Activated T-helper 17 cell treated with anti-CD3 and anti-CD28 coated beads, Interleukin-2, amount 50 U/mL, for 72 hours (primary cell): ENCODE measurements around the gene REEP1. TPM values are rescaled to one million over a fixed set of nuclear protein-coding genes. Genes with fewer than 3 reads are reported as not detected.
A peak's percentile ranks its signal among the peaks of the same experiment; 100 is the strongest.
"Not testable (repeated sequence)": the region's sequence is repeated elsewhere in the genome, so short reads cannot be mapped to it uniquely, and the experiment has no call there.

Experiments used
- ATAC-seq: fragments of 150-1000 bp; cut with Tn5 transposase; replicated peaks from 2 replicates; pipeline ENCODE4 v1.10.0; 2021; ENCODE audit warnings: mild to moderate bottlenecking, moderate library complexity
- H3K27ac Mint-ChIP-seq: one replicate; pipeline ENCODE4 v1.8.0; 2022; ENCODE audit warnings: mixed read lengths
- H3K27me3 Mint-ChIP-seq: one replicate; pipeline ENCODE4 v1.8.0; 2022; ENCODE audit warnings: mixed read lengths
- H3K36me3 Mint-ChIP-seq: one replicate; pipeline ENCODE4 v1.8.0; 2022; ENCODE audit warnings: low read depth, mild to moderate bottlenecking, mixed read lengths
- H3K4me1 Mint-ChIP-seq: one replicate; pipeline ENCODE4 v1.8.0; 2022; ENCODE audit warnings: mixed read lengths
- H3K4me3 Mint-ChIP-seq: one replicate; pipeline ENCODE4 v1.8.0; 2022; ENCODE audit warnings: mild to moderate bottlenecking, mixed read lengths
- H3K9me3 Mint-ChIP-seq: one replicate; pipeline ENCODE4 v1.8.0; 2022; ENCODE audit warnings: mixed read lengths
- total RNA-seq, 2 donors: library from RNA; stranded (reverse); gene quantifications; one replicate each; pipeline ENCODE4 v1.2.3, GENCODE V29; 2022

Gene REEP1
- total RNA-seq, 2 donors from 2014 or later = 0.11 to 0.26 TPM

GRCh38 chr2:86228574-86228973, 108.9 kb downstream of the REEP1 start:
- not testable (repeated sequence) for H3K27me3 Mint-ChIP-seq, ATAC-seq, H3K4me3 Mint-ChIP-seq, H3K36me3 Mint-ChIP-seq, H3K9me3 Mint-ChIP-seq, H3K27ac Mint-ChIP-seq, H3K4me1 Mint-ChIP-seq

- ATAC-seq = no peak
- no peaks in the 10 kb centered on the region for H3K27me3 Mint-ChIP-seq
Measured at GRCh38 chr2:86227685-86228084, 109.7 kb downstream of the REEP1 start.

GRCh38 chr2:86226636-86227520, 110.5 kb downstream of the REEP1 start:
- Mint-ChIP-seq H3K4me1 (no peaks in the 10 kb centered on the region), H3K27ac (no peak overlapping the region), H3K27me3 (no peaks in the 10 kb centered on the region), H3K4me3 (no peak overlapping the region), H3K36me3 (no peaks in the 10 kb centered on the region), H3K9me3 (no peaks in the 10 kb centered on the region)
- ATAC-seq = no peak

More at GRCh38 chr2:86227685-86228084, 109.7 kb downstream of the REEP1 start:
- no peaks in the 10 kb centered on the region for H3K9me3 Mint-ChIP-seq
- H3K4me1 Mint-ChIP-seq = no peaks in the 10 kb centered on the region
- no peak overlapping the region for H3K4me3 Mint-ChIP-seq
- no peak overlapping the region for H3K27ac Mint-ChIP-seq
- no peaks in the 10 kb centered on the region for H3K36me3 Mint-ChIP-seq

- no peak for ATAC-seq
- H3K27me3 Mint-ChIP-seq = no peaks in the 10 kb centered on the region
Measured at GRCh38 chr2:86226070-86226469, 111.4 kb downstream of the REEP1 start.

GRCh38 chr2:86225581-86225980, 111.8 kb downstream of the REEP1 start:
- ATAC-seq = peak; percentile 87
- Mint-ChIP-seq H3K27me3 (no peaks in the 10 kb centered on the region), H3K4me1 (no peaks in the 10 kb centered on the region), H3K27ac (peak overlapping the region; percentile 84), H3K36me3 (no peaks in the 10 kb centered on the region), H3K9me3 (no peaks in the 10 kb centered on the region), H3K4me3 (peak overlapping the region; percentile 35)

More at GRCh38 chr2:86226070-86226469, 111.4 kb downstream of the REEP1 start:
- H3K9me3 Mint-ChIP-seq = no peaks in the 10 kb centered on the region
- no peaks in the 10 kb centered on the region for H3K4me1 Mint-ChIP-seq
- no peak overlapping the region for H3K27ac Mint-ChIP-seq
- H3K36me3 Mint-ChIP-seq = no peaks in the 10 kb centered on the region
- peak overlapping the region; percentile 35 for H3K4me3 Mint-ChIP-seq

- Mint-ChIP-seq H3K4me1 (no peaks in the 10 kb centered on the region), H3K27ac (peak overlapping the region; percentile 84), H3K27me3 (no peaks in the 10 kb centered on the region), H3K9me3 (no peaks in the 10 kb centered on the region), H3K36me3 (no peaks in the 10 kb centered on the region), H3K4me3 (peak overlapping the region; percentile 35)
- ATAC-seq = no peak
Measured at GRCh38 chr2:86224645-86225355, 112.6 kb downstream of the REEP1 start.

DNA sequence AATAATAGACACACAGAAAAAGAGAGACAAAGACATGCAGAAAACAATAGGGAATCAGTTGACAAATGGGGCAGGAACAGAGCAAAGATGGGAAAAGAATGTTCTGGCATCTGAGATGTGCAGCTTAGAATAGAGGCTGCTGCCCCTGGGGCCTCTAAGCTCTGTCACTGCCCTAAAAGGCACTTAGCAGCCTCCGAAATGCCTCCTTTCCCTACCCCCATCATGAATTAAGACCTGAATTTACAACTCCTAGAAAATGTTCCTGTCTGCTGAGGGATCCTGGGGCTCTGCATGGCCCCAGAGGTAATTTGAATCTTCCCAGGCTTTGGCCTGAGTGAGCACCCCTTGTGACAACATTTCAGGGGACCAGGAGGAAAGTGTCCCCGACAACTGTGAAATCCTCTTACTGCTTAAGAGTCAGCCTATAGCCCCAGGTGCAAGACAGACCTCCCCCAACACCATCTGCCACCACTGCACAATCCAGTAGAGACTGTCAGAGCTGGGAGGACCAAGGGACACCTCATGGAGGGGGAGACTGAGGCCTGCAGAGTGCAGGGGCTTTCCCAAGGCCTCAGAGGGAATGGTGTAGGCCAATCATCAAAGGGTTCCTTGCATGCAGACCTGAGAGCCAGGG, 113.4 kb downstream of the REEP1 start:
- Mint-ChIP-seq H3K27me3 (no peaks in the 10 kb centered on the region), H3K27ac (peak overlapping the region; percentile 44), H3K36me3 (no peaks in the 10 kb centered on the region), H3K4me3 (no peak overlapping the region), H3K4me1 (no peaks in the 10 kb centered on the region), H3K9me3 (no peaks in the 10 kb centered on the region)
- no peak for ATAC-seq

DNA sequence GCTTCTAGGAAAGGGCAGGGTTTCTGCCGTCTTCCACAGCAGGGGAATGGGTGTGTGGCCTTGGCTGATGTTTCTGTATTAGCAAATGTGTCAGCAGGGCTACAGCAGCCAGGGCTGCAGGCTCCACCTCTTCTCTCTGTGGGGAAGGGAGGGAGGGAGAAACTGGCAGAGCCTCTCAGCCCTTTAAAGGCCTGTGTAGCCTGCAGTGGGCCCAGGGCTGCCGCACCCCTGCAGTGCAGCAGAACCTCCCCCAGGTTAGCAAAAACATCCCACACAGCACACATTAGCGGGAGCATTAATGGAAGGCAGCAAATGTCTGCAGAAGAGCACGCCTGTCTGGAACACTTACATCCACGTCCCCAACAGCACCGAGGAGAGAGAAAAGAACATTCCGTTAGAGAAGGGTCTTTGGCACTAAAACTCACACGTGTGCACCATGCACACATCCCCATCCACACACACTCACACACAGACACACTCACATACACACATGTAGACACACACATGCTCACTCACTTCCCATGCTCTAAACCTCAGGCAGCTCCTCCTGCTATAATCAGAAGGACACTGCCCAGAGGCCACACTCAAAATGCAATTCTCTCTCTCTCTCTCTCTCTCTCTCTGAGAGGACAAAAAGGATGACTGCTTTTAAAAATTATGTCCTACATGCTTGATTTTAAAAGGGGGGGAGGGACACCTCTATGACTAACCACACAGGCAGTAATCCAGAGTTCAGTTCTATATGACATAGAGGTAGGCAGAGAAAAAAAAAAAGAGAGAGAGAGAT, 114.1 kb downstream of the REEP1 start:
- H3K27me3 Mint-ChIP-seq = no peaks in the 10 kb centered on the region
- no peak for ATAC-seq
- peak overlapping the region; percentile 44 for H3K27ac Mint-ChIP-seq
- no peak overlapping the region for H3K4me3 Mint-ChIP-seq
- H3K4me1 Mint-ChIP-seq = no peaks in the 10 kb centered on the region
- no peaks in the 10 kb centered on the region for H3K36me3 Mint-ChIP-seq
- H3K9me3 Mint-ChIP-seq = no peaks in the 10 kb centered on the region

DNA sequence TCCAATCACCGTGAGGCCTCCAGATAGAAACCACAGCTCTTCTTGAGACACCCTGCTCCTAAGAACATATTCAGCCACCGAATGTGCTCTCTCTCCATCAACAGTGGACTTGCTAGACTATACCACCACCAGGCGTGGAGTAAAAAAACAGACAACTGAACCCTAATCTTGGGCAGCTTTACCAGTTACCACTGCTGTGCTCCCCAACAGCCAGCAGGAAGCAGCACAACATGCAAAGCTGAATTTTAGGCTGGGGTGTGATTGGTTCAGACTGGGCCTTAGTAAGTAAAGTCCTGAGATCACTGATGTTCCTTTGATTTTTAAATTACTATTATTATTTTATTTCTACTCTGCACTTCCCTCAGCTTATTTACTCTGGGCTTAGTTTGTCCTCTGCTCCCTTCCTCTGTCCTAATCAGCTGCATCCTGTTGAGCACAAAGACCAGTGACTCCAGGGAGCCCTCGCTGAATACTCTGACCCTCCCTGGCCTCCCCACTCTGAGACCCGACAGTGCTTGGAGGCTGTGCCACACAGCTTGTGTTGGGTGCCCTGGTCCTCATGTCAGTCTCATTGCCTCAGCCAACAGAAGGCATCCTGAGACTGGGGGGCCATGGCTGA, 116.3 kb downstream of the REEP1 start:
- no peak overlapping the region for H3K27ac Mint-ChIP-seq
- no peaks in the 10 kb centered on the region for H3K9me3 Mint-ChIP-seq
- ATAC-seq = peak; percentile 61
- no peak overlapping the region for H3K4me3 Mint-ChIP-seq
- peaks cover 5% of the 10 kb centered on the region for H3K4me1 Mint-ChIP-seq
- no peaks in the 10 kb centered on the region for H3K36me3 Mint-ChIP-seq
- no peaks in the 10 kb centered on the region for H3K27me3 Mint-ChIP-seq

- peaks cover 6% of the 10 kb centered on the region for H3K36me3 Mint-ChIP-seq
- H3K9me3 Mint-ChIP-seq = no peaks in the 10 kb centered on the region
- H3K27me3 Mint-ChIP-seq = no peaks in the 10 kb centered on the region
- H3K4me3 Mint-ChIP-seq = no peak overlapping the region
- H3K4me1 Mint-ChIP-seq = peaks cover 5% of the 10 kb centered on the region
- H3K27ac Mint-ChIP-seq = no peak overlapping the region
- no peak for ATAC-seq
Measured at GRCh38 chr2:86219896-86220295, 117.5 kb downstream of the REEP1 start.

- H3K9me3 Mint-ChIP-seq = no peaks in the 10 kb centered on the region
- H3K4me3 Mint-ChIP-seq = peak overlapping the region; percentile 28
- H3K27ac Mint-ChIP-seq = peak overlapping the region; percentile 75
- H3K27me3 Mint-ChIP-seq = no peaks in the 10 kb centered on the region
- ATAC-seq = peak; percentile 76
- H3K36me3 Mint-ChIP-seq = peaks cover 21% of the 10 kb centered on the region
- peaks cover 5% of the 10 kb centered on the region for H3K4me1 Mint-ChIP-seq
Measured at GRCh38 chr2:86218124-86218523, 119.3 kb downstream of the REEP1 start.

- Mint-ChIP-seq H3K4me3 (peak overlapping the region; percentile 33), H3K36me3 (peaks cover 33% of the 10 kb centered on the region), H3K9me3 (no peaks in the 10 kb centered on the region), H3K27ac (no peak overlapping the region), H3K4me1 (peaks cover 9% of the 10 kb centered on the region), H3K27me3 (no peaks in the 10 kb centered on the region)
- ATAC-seq = peak; percentile 44
Measured at GRCh38 chr2:86216575-86217555, 120.6 kb downstream of the REEP1 start.

DNA sequence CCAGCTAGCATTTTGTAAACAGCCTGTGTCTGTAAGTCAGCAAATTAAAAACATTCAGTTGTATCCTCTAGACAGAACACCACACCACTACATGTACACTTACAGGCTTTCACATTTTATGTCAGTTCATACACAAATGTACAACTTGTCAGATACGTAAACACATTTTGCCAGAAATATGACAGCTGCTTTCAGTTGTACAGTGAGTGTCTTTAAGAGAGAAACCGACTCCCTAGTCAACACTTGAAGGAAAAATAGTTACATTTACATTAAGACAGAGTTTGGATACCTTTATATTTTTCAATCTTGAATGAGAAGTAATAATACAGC, 123.0 kb downstream of the REEP1 start:
- peak overlapping the region; percentile 65 for H3K27ac Mint-ChIP-seq
- H3K4me3 Mint-ChIP-seq = no peak overlapping the region
- peaks cover 57% of the 10 kb centered on the region for H3K36me3 Mint-ChIP-seq
- H3K9me3 Mint-ChIP-seq = no peaks in the 10 kb centered on the region
- no peaks in the 10 kb centered on the region for H3K27me3 Mint-ChIP-seq
- no peak for ATAC-seq
- H3K4me1 Mint-ChIP-seq = peaks cover 9% of the 10 kb centered on the region
